Body of pancreas (tissue), 4 donors: ENCODE data around the gene CNTNAP5.

Source experiments
- POLR2A ChIP-seq, 3 donors: fragments of 450-650 bp; IDR thresholded peaks; one replicate each; pipeline ENCODE4 v1.6.1; 2016; ENCODE audit warnings: antibody characterized with exemption in 3 of 3, mild to moderate bottlenecking in 2 of 3
- TF ChIP-seq, protein P1 (sequence below), 7 experiments: fragments of 450-650 bp in 4 of 7; fragments of 200-600 bp in 3 of 7; sonication (generic) in 3 of 7; IDR thresholded peaks; one replicate each; pipeline ENCODE4 v1.5.1; 2016 to 2019; ENCODE audit warnings: antibody characterized with exemption in 7 of 7

DNA sequence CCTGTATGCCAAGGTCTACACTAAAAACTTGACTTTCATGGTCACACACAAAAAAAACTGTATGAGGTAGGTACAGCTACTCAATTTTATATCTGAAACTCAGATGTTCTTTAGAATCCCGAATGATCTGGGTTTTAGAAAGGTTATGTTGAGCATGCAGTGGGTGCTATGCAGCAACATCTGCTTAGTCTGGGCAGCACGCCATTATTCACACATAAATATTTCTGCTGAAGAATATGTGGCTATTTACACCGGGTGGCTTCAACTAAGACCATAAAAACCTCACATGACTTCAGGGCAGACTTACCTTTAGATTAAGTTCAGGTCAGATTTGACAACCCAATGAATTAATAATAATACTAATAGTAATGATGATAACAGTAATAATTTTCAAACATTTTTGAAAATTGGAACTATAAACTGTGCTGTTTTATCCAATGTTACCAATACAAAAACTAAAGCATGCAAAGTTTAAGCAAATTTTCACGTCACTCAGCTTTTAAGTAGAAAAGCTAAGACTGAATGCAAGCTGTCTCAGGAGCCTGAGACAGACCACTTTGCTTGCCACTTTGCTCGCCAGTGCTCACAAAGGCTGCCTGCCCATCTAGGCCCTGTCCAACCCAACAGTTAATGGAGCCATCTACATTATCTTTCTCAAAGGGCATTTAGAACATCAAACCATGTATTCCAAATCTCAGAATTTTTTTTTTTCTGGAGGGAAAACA lies 292.0 kb downstream of the CNTNAP5 start:
- no peak for TF ChIP-seq POLR2A (IDR thresholded peaks at IDR 0.05)
- TF ChIP-seq, protein P1, sequence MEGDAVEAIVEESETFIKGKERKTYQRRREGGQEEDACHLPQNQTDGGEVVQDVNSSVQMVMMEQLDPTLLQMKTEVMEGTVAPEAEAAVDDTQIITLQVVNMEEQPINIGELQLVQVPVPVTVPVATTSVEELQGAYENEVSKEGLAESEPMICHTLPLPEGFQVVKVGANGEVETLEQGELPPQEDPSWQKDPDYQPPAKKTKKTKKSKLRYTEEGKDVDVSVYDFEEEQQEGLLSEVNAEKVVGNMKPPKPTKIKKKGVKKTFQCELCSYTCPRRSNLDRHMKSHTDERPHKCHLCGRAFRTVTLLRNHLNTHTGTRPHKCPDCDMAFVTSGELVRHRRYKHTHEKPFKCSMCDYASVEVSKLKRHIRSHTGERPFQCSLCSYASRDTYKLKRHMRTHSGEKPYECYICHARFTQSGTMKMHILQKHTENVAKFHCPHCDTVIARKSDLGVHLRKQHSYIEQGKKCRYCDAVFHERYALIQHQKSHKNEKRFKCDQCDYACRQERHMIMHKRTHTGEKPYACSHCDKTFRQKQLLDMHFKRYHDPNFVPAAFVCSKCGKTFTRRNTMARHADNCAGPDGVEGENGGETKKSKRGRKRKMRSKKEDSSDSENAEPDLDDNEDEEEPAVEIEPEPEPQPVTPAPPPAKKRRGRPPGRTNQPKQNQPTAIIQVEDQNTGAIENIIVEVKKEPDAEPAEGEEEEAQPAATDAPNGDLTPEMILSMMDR (IDR thresholded peaks at IDR 0.05), result no peak
